Lower lobe of right lung (tissue), 2 donors: Measurements from ENCODE around the gene TNP1. TPM values are rescaled to one million over a fixed set of nuclear protein-coding genes. Genes with fewer than 3 reads are reported as not detected.

ENCODE experiments used
- ATAC-seq, 2 donors: fragments of 200-7000 bp; cut with Tn5 transposase; one replicate each; pipeline ENCODE4 v1.9.1; 2020 to 2022; ENCODE audit warnings: mild to moderate bottlenecking in 2 of 2, moderate library complexity in 2 of 2
- DNase-seq: peaks from one replicate; pipeline ENCODE4 v3.0.0-alpha.2; 2020
- H3K27ac ChIP-seq: fragments of 200-600 bp; one replicate; pipeline ENCODE4 v1.8.0; 2022
- H3K27me3 ChIP-seq: fragments of 200-600 bp; one replicate; pipeline ENCODE4 v1.8.0; 2022; ENCODE audit warnings: low read depth
- H3K36me3 ChIP-seq: fragments of 200-600 bp; one replicate; pipeline ENCODE4 v1.8.0; 2022; ENCODE audit warnings: mild to moderate bottlenecking
- H3K4me1 ChIP-seq: fragments of 200-600 bp; one replicate; pipeline ENCODE4 v1.8.0; 2022
- H3K4me3 ChIP-seq: fragments of 200-600 bp; one replicate; pipeline ENCODE4 v1.8.0; 2022; ENCODE audit warnings: mild to moderate bottlenecking
- H3K9me3 ChIP-seq: fragments of 200-600 bp; one replicate; pipeline ENCODE4 v1.8.0; 2022
- CTCF ChIP-seq: fragments of 200-600 bp; IDR thresholded peaks from one replicate; pipeline ENCODE4 v1.8.0; 2022; ENCODE audit warnings: antibody characterized with exemption, mild to moderate bottlenecking
- intact Hi-C: fragments of 100-400 bp; cut with DNase I; formaldehyde crosslinking; loops from one replicate; pipeline ENCODE4 v1.11.0; 2022
- total RNA-seq: library from RNA; stranded (reverse); fragmentation: NEBNext Ultra II Directional; extraction: Animal tissue kit (Norgen Biotek cat#: 25700); gene quantifications from one replicate; pipeline ENCODE4 v1.2.1, GENCODE V29; 2021
- donor health status: DM: no; HTN: yes; CAD: no; lungs with severe emphysema.

The TNP1 gene
- total RNA-seq, 1 donor from 2014 or later = not detected

DNA sequence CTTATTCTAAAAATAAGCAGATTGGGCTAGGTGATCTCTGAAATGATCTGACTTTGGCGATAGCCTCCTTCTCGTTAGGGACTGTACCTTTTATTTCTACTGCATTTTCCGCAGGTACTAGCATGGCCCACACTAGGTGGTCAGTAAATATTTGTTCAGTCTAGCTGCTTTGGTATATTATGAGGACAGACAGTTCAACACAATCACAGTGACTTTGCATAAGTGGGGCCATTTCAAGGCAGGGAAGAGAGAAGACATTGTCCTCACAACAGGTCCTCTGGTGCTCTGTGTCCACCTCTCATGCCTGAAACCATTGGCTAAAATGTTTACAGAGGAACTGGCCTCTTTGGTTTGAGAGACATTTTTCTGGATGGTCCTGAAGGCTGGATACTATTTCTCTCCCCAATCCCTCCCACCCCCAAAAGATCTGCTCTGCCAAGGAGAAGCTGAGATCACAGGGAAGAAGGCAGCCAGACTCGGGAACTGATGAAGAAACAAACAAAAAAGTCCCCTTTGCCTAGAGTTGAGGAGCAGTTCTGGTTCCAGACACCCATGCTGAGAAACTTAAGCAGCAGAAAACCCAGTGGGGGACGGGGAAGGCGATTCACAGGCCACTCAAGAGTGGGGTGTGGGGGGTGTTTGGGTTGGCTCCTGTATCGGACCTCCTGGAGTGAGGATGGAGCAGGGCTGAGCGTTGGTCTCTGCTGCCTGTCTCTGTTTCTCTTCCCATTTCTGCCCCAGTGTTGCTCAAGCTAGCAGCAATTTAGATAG, 2.9 kb upstream of the TNP1 start:
- no peaks in the 10 kb centered on the region for H3K36me3 ChIP-seq
- no peak for TF ChIP-seq CTCF
- DNase-seq = no peak

DNA sequence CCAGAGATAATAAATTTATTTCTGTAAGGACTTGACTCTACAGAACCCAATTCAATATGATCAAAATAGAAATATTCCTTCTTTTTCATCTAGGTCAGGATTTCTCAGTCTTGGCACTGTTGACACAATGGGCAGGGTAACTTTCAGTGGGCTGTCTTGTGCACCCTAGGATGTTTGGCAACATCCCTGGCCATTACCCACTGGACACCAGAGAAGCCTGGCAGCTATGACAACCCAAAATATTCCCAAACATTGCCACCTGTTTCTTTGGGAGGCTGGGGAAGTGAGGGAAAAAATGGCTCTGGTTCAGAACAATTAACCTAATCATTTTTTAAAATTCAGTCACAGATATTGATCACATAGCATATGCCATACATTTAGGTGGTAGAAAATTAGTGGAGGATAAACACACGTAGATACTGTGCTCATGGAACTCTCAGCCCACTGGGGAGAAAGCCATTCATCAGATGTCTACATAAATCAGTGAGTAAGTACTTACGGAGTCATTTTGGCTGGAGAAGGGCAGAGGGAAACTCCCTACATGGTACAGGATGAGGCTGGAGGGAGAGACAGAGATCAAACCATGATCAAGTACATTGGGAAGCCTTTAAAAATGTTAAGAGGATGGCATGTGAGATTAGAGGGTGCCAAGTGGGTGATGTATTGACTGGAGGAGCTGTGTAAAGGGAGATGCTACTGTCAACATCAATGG, 718 bp upstream of the TNP1 start:
- no peaks in the 10 kb centered on the region for H3K4me1 ChIP-seq
- DNase-seq = no peak
- no peak overlapping the region for H3K4me3 ChIP-seq
- intact Hi-C loops = no loop called here
- no peak for ATAC-seq
- no peak for TF ChIP-seq CTCF
- no peak overlapping the region for H3K27ac ChIP-seq
- H3K36me3 ChIP-seq = no peaks in the 10 kb centered on the region
- H3K27me3 ChIP-seq = no peaks in the 10 kb centered on the region
- no peaks in the 10 kb centered on the region for H3K9me3 ChIP-seq

More for the DNA sequence above, 2.9 kb upstream of the TNP1 start:
- intact Hi-C loops = no loop called here
- Histone ChIP-seq H3K27ac (no peak overlapping the region), H3K4me3 (no peak overlapping the region), H3K9me3 (no peaks in the 10 kb centered on the region), H3K4me1 (no peaks in the 10 kb centered on the region), H3K27me3 (no peaks in the 10 kb centered on the region)
- ATAC-seq = no peak

GRCh38 chr2:216858312-216858711, 1.6 kb downstream of the TNP1 start:
- Histone ChIP-seq H3K4me3 (no peak overlapping the region), H3K36me3 (no peaks in the 10 kb centered on the region), H3K4me1 (no peaks in the 10 kb centered on the region), H3K27me3 (no peaks in the 10 kb centered on the region), H3K9me3 (no peaks in the 10 kb centered on the region), H3K27ac (no peak overlapping the region)
- intact Hi-C loops = no loop called here
- ATAC-seq = no peak
- no peak for DNase-seq
- TF ChIP-seq CTCF = no peak

DNA sequence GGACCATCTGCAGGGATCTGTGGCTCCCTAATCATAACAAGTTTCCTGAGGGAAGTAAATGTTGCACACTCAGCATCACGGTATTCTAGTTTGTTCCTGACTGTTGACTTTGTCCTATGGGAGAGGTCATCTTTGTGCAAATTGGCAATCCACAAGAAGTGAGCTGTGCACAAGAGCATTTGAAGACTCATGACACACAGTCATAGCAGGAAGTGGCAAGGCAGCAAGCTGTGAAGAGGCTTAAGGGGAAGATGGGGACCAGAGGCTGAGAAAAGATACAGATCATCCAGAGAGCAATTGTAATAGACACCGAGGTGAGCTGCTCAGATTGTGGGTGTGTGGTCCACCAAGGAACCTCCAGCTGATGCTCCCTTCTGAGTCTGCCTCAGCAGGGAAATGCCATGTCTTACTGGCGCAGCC, 2.7 kb downstream of the TNP1 start:
- Histone ChIP-seq H3K36me3 (no peaks in the 10 kb centered on the region), H3K4me3 (no peak overlapping the region), H3K27me3 (no peaks in the 10 kb centered on the region), H3K27ac (no peak overlapping the region), H3K4me1 (no peaks in the 10 kb centered on the region), H3K9me3 (no peaks in the 10 kb centered on the region)
- intact Hi-C loops = no loop called here
- no peak for TF ChIP-seq CTCF
- ATAC-seq = no peak
- DNase-seq = no peak

DNA sequence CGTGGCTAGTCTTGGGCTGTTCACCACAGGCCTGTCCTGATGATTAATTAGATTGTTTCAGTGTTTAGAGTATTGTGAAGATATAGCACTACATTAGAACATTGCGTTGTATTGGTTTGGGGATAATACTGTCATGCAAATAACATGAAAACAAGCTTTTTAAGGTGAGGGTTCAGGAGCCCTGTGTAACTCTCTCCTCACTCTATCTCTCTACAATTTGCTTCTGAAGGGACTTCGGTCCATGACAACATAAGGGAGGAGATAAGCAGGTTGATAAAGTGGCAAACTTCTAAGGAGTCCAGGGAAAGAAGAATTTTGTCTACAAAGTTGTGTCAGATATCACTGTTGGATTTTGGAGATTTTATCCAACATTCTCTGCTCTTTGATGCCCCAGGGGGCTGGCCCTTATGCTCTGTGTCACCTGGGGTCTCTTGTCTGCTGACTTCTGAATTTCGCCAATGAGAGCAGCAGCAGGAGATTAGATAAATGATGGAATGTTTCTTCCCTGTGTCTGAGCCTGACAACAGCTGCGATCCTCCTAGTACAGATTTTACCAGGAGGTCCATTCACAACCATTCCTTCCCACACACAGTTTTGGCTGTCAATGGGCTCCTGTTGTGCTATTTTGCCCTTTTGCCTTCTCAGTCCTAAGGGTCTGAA, 3.3 kb downstream of the TNP1 start:
- Histone ChIP-seq H3K27ac (no peak overlapping the region), H3K27me3 (no peaks in the 10 kb centered on the region), H3K4me1 (no peaks in the 10 kb centered on the region), H3K36me3 (no peaks in the 10 kb centered on the region), H3K4me3 (no peak overlapping the region), H3K9me3 (no peaks in the 10 kb centered on the region)
- intact Hi-C loops = no loop called here
- DNase-seq (no peak), ATAC-seq (no peak)
- no peak for TF ChIP-seq CTCF
